GM23338 (cell line): ENCODE data around the gene NDUFS6. TPM values are rescaled to one million over a fixed set of nuclear protein-coding genes. Genes with fewer than 3 reads are reported as not detected.

ENCODE experiments used
- ATAC-seq: fragments of 200-7000 bp; cut with Tn5 transposase; 3 replicates; pipeline ENCODE4 v1.9.1; 2020
- DNase-seq: peaks from one replicate; pipeline ENCODE4 v3.0.0-alpha.2; 2015; ENCODE audit warnings: low spot score
- H2AFZ ChIP-seq: fragments of 200-600 bp; sonication (generic); 2 replicates; pipeline ENCODE4 v1.8.0; 2016; ENCODE audit warnings: antibody characterized with exemption, mild to moderate bottlenecking, moderate library complexity
- H3F3A ChIP-seq: fragments of 200-600 bp; sonication (generic); replicated peaks from 2 replicates; pipeline ENCODE4 v1.8.0; 2017; ENCODE audit warnings: antibody characterized with exemption, mixed run types, low read depth
- H3K27ac ChIP-seq: fragments of 200-600 bp; sonication (generic); 2 replicates; pipeline ENCODE4 v1.6.1; 2016; ENCODE audit warnings: low read depth
- H3K27me3 ChIP-seq: fragments of 200-600 bp; sonication (generic); 2 replicates; pipeline ENCODE4 v1.8.0; 2016; ENCODE audit warnings: mild to moderate bottlenecking, mixed run types, moderate library complexity; ENCODE audit not compliant: insufficient read depth
- H3K36me3 ChIP-seq: fragments of 200-600 bp; sonication (generic); 2 replicates; pipeline ENCODE4 v1.8.0; 2016; ENCODE audit warnings: mild to moderate bottlenecking; ENCODE audit not compliant: insufficient read depth
- H3K4me1 ChIP-seq: fragments of 200-600 bp; sonication (generic); 2 replicates; pipeline ENCODE4 v1.8.0; 2016; ENCODE audit warnings: mild to moderate bottlenecking, moderate library complexity; ENCODE audit not compliant: insufficient read depth
- H3K4me2 ChIP-seq: fragments of 200-600 bp; sonication (generic); 2 replicates; pipeline ENCODE4 v1.7.1; 2017; ENCODE audit warnings: mixed run types
- H3K4me3 ChIP-seq: fragments of 200-600 bp; sonication (generic); 2 replicates; pipeline ENCODE4 v1.6.1; 2016; ENCODE audit warnings: mixed run types
- H3K79me2 ChIP-seq: fragments of 200-600 bp; sonication (generic); replicated peaks from 2 replicates; pipeline ENCODE4 v1.8.0; 2017; ENCODE audit warnings: mild to moderate bottlenecking; ENCODE audit not compliant: insufficient read depth
- H3K9me2 ChIP-seq: fragments of 200-600 bp; sonication (generic); 2 replicates; pipeline ENCODE4 v1.8.0; 2017; ENCODE audit not compliant: insufficient read depth
- H4K20me1 ChIP-seq: fragments of 200-600 bp; sonication (generic); replicated peaks from 2 replicates; pipeline ENCODE4 v1.8.0; 2017; ENCODE audit warnings: mild to moderate bottlenecking; ENCODE audit not compliant: insufficient read depth
- H3K27ac Mint-ChIP-seq: 2 replicates; pipeline ENCODE4 v1.8.0; 2020; ENCODE audit warnings: inconsistent platforms, mild to moderate bottlenecking, moderate library complexity, mixed read lengths
- H3K27me3 Mint-ChIP-seq: 3 replicates; pipeline ENCODE4 v1.8.0; 2022; ENCODE audit warnings: low read depth, mild to moderate bottlenecking, moderate library complexity, mixed read lengths, inconsistent platforms; ENCODE audit not compliant: insufficient read depth, poor library complexity
- H3K36me3 Mint-ChIP-seq: 3 replicates; pipeline ENCODE4 v1.8.0; 2021; ENCODE audit warnings: low read depth, mild to moderate bottlenecking, inconsistent platforms, moderate library complexity, mixed read lengths
- H3K4me1 Mint-ChIP-seq: 3 replicates; pipeline ENCODE4 v1.8.0; 2020; ENCODE audit warnings: mild to moderate bottlenecking, inconsistent platforms, mixed read lengths
- H3K4me3 Mint-ChIP-seq: 3 replicates; pipeline ENCODE4 v1.8.0; 2021; ENCODE audit warnings: moderate library complexity, mild to moderate bottlenecking, inconsistent platforms, mixed read lengths
- H3K9me3 Mint-ChIP-seq: 3 replicates; pipeline ENCODE4 v1.8.0; 2020; ENCODE audit warnings: moderate library complexity, mild to moderate bottlenecking, inconsistent platforms, mixed read lengths
- CREB1 ChIP-seq: fragments of 250-450 bp; sonication (Bioruptor Pico); IDR thresholded peaks from 2 replicates; pipeline ENCODE4 v1.5.0; 2020; ENCODE audit warnings: low read depth, mild to moderate bottlenecking, moderate library complexity
- CTCF ChIP-seq, 2 experiments: fragments of 200-600 bp in 1 of 2; sonication (generic) in 1 of 2; conservative IDR thresholded peaks; 2 replicates each; pipeline versions ENCODE4 v1.5.1 to v1.6.1; 2016 to 2017; ENCODE audit warnings: antibody characterized with exemption in 2 of 2, low read depth in 2 of 2, mild to moderate bottlenecking in 2 of 2, moderate library complexity in 1 of 2
- EZH2phosphoT487 ChIP-seq: fragments of 200-600 bp; sonication (generic); IDR thresholded peaks from one replicate; pipeline ENCODE4 v1.8.1; 2018; ENCODE audit warnings: antibody characterized with exemption; ENCODE audit not compliant: unreplicated experiment
- JUNB ChIP-seq: IDR thresholded peaks from one replicate; pipeline ENCODE4 v1.6.1; 2016; ENCODE audit warnings: antibody characterized with exemption; ENCODE audit not compliant: unreplicated experiment
- NANOG ChIP-seq: IDR thresholded peaks from 2 replicates; pipeline ENCODE4 v1.6.1; 2016; ENCODE audit warnings: antibody characterized with exemption, borderline replicate concordance
- POLR2AphosphoS5 ChIP-seq: IDR thresholded peaks from 2 replicates; pipeline ENCODE4 v1.6.1; 2016; ENCODE audit warnings: antibody characterized with exemption, low read depth
- REST ChIP-seq: IDR thresholded peaks from one replicate; pipeline ENCODE4 v1.6.1; 2018; ENCODE audit warnings: antibody characterized with exemption; ENCODE audit not compliant: unreplicated experiment
- STAT1 ChIP-seq: IDR thresholded peaks from one replicate; pipeline ENCODE4 v1.6.1; 2016; ENCODE audit warnings: antibody characterized with exemption; ENCODE audit not compliant: unreplicated experiment
- ZNF114 ChIP-seq: fragments of 250-450 bp; sonication (Bioruptor Pico); IDR thresholded peaks from 2 replicates; pipeline ENCODE4 v1.5.0; 2020; ENCODE audit warnings: mild to moderate bottlenecking, moderate library complexity
- ZNF331 ChIP-seq: fragments of 250-450 bp; sonication (Bioruptor Pico); IDR thresholded peaks from 2 replicates; pipeline ENCODE4 v1.5.0; 2020; ENCODE audit warnings: low read depth, mild to moderate bottlenecking, moderate library complexity
- ZNF462 ChIP-seq: fragments of 250-450 bp; sonication (Bioruptor Pico); IDR thresholded peaks from 2 replicates; pipeline ENCODE4 v1.5.0; 2020; ENCODE audit warnings: mild to moderate bottlenecking, moderate library complexity
- polyA plus RNA-seq: library from polyadenylated mRNA; unstranded; fragments of >200 nt; fragmentation: Nextera tagmentation; extraction: Ambion mirVana; gene quantifications from 2 replicates; pipeline ENCODE4 v1.2.1, GENCODE V29; 2016
- total RNA-seq: library from RNA; depleted of rRNA; stranded (reverse); fragments of >200 nt; shearing (Covaris generic); gene quantifications from 2 replicates; pipeline ENCODE4 v1.2.3, GENCODE V29; 2014
- TF ChIP-seq, protein P1 (sequence below): IDR thresholded peaks from 2 replicates; pipeline ENCODE4 v1.6.1; 2016; ENCODE audit warnings: antibody characterized with exemption

Gene NDUFS6
- total and polyA plus RNA-seq, 2 experiments from 2014 or later = 94.8 to 289 TPM

GRCh38 chr5:1777281-1778137, 23.7 kb upstream of the NDUFS6 start:
- peaks cover 8% of the 10 kb centered on the region for H3K27me3 Mint-ChIP-seq
- Histone ChIP-seq H3K27ac (no peak overlapping the region), H3K4me1 (no peaks in the 10 kb centered on the region), H3K27me3 (no peaks in the 10 kb centered on the region), H3K36me3 (no peaks in the 10 kb centered on the region), H3K79me2 (no peaks in the 10 kb centered on the region), H2AFZ (no peak overlapping the region), H3K4me3 (no peak overlapping the region), H3K9me2 (no peaks in the 10 kb centered on the region), H3K4me2 (no peak overlapping the region), H4K20me1 (no peaks in the 10 kb centered on the region), H3F3A (no peaks in the 10 kb centered on the region)
- TF ChIP-seq ZNF462 (CRISPR knock-in tag) = no peak
- TF ChIP-seq STAT1 = no peak
- no peak for TF ChIP-seq JUNB
- TF ChIP-seq REST = no peak
- TF ChIP-seq CREB1 (CRISPR knock-in tag) = no peak
- TF ChIP-seq ZNF114 = no peak
- no peak for TF ChIP-seq EZH2phosphoT487
- TF ChIP-seq CTCF (conservative IDR thresholded peaks at IDR 0.05; ENCODE audit: low read depth in 2 of 2) = no peak
- no peak for TF ChIP-seq NANOG
- no peak for TF ChIP-seq POLR2AphosphoS5
- TF ChIP-seq, protein P1, sequence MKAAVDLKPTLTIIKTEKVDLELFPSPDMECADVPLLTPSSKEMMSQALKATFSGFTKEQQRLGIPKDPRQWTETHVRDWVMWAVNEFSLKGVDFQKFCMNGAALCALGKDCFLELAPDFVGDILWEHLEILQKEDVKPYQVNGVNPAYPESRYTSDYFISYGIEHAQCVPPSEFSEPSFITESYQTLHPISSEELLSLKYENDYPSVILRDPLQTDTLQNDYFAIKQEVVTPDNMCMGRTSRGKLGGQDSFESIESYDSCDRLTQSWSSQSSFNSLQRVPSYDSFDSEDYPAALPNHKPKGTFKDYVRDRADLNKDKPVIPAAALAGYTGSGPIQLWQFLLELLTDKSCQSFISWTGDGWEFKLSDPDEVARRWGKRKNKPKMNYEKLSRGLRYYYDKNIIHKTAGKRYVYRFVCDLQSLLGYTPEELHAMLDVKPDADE = no peak
- TF ChIP-seq ZNF331 = no peak
- no peak overlapping the region for H3K4me3 Mint-ChIP-seq
- no peaks in the 10 kb centered on the region for H3K4me1 Mint-ChIP-seq
- DNase-seq (no peak), ATAC-seq (no peak)
- no peaks in the 10 kb centered on the region; the same call in 2 of the 3 replicates for H3K9me3 Mint-ChIP-seq
- no peaks in the 10 kb centered on the region for H3K36me3 Mint-ChIP-seq
- H3K27ac Mint-ChIP-seq = no peak overlapping the region; the same call in 1 of the 2 replicates
